Measurements from ENCODE around the gene WNT5A.

DNA sequence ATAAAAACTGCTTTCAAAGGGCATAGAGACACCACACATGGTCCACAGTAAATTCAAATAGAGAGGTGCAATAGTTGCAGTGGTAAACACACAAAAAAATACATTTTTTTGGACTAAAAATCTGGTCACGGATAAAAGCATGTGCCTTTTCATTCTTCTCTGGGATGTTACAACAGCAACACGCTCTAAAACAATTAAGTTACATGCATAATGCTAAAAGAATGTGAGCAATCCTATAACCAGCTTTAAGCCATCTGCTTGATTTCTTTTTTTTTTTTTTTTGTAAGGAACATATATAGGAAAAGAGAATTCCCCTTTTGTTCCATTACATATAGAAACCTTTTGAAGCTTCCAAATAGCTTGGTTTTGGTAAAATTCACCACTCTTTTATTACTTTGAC, 20.0 kb downstream of the WNT5A start:
- TF ChIP-seq, protein P1, sequence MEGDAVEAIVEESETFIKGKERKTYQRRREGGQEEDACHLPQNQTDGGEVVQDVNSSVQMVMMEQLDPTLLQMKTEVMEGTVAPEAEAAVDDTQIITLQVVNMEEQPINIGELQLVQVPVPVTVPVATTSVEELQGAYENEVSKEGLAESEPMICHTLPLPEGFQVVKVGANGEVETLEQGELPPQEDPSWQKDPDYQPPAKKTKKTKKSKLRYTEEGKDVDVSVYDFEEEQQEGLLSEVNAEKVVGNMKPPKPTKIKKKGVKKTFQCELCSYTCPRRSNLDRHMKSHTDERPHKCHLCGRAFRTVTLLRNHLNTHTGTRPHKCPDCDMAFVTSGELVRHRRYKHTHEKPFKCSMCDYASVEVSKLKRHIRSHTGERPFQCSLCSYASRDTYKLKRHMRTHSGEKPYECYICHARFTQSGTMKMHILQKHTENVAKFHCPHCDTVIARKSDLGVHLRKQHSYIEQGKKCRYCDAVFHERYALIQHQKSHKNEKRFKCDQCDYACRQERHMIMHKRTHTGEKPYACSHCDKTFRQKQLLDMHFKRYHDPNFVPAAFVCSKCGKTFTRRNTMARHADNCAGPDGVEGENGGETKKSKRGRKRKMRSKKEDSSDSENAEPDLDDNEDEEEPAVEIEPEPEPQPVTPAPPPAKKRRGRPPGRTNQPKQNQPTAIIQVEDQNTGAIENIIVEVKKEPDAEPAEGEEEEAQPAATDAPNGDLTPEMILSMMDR (conservative IDR thresholded peaks at IDR 0.05 in 1 of 2, IDR thresholded peaks at IDR 0.05 in 1 of 2; ENCODE audit: extremely low read depth in 1 of 2, insufficient read depth in 1 of 2, low read depth in 1 of 2, low read length in 2 of 2), result no peak
- no peak for TF ChIP-seq EZH2 (IDR thresholded peaks at IDR 0.05; ENCODE audit: borderline replicate concordance, low read length)
